GM18502 (cell line): ENCODE data around the gene C12orf75.

Source experiments
- ATAC-seq: cut with Tn5 transposase; IDR thresholded peaks from one replicate; pipeline ENCODE4 v1.9.1; 2021; ENCODE audit warnings: mild to moderate bottlenecking; ENCODE audit not compliant: unreplicated experiment, poor library complexity

Gene C12orf75

DNA sequence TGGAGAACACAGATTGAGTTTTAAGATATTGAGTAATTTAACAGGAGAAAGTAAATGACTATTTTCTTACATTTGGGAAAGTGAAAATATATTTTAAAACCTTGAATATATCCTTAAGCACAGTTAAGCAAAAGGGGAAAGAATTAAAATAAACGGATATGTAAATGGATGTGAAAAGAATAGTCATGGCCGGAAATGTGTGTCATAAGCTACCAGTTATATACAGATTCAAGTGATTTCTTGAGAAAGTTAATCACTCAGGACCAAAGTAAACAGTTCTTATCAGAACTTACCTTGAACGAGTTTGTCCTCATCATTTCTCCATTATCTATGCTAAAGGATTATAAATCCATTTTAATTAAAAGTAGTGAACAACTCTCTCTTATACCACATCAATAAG, 33.4 kb downstream of the C12orf75 start:
- ATAC-seq, result no peak

DNA sequence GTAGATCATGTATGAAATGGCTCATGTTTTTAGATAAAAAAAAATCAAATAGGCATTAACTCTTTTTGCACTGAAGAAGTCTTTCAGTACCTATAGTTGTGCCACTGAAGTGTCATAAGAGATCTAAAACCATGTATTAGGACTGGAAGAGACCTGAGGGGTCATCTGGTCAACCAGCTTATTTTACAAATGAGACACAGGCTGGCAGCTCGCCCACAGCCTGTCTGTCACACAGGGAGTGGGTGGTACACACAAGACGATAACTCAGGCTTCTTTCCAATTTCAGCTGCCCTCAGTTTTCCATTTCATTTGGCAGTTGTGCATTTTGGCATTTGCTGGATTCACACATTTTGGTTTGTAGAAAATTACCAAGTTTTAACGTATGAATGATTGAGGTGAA, 34.7 kb downstream of the C12orf75 start:
- no peak for ATAC-seq

DNA sequence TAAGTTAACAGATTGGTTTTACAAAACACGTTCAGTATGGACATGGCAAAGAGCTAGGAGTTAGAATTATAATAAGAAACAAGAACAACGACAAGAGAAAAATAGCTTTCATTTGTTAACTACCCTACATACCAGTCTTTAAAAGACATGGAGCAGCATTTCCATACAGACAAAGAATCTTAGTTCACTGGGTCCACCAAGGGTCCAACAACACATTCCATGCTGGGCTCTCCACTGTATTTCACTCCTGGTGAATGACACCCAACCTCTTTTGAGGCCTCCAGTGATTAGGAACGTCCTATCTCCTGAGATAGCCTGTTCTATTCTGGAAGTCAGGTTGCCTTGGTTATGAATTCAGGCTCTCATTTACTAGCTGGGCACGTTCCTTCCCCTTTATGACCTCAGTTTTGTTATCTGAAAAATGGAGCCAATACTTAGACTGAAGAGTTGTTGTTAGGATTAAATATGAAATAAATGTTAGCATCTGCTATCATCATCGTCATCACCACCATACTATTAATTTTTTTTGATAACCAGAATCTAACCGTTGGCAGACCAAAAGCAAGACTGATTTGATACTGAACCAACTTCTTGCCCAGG, 37.7 kb downstream of the C12orf75 start:
- ATAC-seq, result no peak

DNA sequence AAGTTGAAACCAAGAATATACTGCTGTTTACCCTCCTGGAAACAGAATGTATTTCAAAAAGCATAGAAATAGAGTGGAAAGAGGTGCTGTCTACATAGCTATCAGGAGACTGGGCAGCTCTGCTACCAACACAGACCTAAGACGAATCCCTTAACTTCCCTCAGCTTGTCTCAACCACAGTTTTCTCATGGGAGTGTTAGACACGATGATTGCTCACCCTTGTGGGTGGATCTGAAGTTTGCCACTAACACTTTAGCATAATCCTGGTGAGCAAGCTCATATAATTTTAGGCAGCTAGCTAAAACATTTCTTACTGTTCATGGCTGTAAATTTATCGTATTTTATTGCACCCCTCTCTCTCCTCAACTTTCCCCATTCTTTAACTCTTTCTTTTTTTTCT, 38.5 kb downstream of the C12orf75 start:
- ATAC-seq, result no peak

DNA sequence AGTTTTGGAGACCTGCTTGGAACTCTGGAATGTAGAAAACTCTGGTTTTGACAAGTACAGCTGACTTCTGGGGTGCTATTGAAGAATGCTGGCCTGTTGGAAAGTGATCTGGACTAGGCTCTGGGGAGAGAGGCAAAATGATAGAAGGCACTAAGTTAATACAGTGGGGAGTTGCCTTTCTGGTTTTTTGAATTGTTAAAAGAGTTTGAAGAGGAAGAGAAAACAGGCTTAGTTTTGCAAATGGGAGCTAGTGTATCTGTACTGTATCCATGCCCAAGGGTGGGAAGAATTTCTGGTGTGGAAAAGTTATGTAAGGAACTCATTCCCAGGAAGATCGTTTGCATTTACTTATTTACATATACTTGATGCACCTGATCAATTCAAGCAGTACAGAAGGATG, 43.8 kb downstream of the C12orf75 start:
- no peak for ATAC-seq

DNA sequence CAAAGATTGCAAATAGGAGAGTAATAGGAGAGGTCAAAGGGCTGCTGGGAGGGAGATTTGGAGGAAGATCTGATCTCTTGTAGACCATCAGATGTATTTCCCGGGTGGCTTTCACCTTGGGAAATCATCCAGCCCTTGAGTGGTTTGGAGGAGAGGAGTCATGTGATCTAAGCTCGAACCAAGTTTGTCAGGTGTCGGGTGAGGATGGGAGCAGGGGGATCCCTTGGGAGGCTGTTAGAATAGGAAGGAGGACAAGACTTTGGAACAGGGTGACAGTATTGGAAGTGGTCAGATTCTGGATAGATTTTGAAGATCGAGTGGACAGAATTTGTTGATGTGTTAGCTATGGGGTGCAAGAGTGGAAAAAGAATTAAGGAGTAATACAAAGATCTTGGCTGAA, 46.6 kb downstream of the C12orf75 start:
- no peak for ATAC-seq

DNA sequence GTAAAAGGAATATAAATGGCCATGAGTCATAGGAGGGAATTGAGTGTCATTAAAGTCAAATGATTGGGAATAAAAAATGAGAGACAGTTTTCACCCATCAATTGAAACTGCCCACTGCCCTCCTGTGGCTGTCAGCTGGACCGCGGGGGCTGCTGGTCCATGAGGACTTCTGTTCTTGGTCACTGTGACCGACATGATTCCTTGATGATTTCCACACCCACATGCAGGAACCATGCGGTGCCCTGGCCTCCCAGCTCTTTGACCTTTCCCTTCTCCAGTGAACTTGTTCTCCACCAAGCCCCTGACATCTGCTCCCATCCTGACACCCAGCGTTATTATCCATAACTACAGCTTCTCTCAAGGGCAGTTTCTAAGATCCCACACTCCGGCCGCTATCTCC, 48.4 kb downstream of the C12orf75 start:
- no peak for ATAC-seq

DNA sequence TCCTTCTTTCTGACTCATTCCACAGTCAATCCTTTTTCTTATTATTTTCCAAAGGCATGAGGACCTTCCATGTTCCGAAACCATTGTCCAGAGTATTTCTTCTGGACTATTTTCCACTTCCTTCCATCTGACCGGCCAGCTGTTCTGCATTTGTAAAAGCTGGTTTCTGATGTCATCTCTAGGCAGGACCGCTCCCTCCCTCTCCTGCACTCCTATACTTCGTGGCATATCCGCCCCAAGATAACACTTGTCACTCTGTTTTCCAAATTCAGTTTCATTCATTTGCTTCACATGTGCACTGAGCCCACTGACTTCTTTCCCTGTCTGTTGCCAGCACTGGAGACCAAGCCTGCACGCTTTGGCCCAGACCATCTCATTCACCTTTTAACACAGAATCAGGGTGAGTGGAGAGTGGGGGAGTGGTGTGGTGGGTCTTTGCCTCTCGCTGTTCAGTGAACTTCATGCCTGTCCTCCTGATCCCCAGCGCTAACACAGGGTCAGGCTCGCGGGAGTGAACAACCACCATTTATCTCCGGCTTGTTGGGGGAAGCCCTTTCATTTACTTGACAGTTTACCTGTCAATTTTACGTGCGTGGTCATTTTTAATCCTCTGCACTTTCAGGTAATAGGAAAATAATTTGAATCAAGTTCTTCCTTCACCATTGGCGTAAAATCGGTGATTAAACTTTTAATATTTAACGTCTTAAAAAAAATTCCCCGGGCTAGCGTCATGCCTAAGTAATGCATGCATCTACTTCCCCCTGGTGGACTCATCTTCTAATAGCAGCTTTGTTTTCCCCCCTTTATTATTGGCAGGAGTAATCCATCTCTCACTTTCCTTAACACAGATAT, 52.5 kb downstream of the C12orf75 start:
- ATAC-seq, result no peak

DNA sequence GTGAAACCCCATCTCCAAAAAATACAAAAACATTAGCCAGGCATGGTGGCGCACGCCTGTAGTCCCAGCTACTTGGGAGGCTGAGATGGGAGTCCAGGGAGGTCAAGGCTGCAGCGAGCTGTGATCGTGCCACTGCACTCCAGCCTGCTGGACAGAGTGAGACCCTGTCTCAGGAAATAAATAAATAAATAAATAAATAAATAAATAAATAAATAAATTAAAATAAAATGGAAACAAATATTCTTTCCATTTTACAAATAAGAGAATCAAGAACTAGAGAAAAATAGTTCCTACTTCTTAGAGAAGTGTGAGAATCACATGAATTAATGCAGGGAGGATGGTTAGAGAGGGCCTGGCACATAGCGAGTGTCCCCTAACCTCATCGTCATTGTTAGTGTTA, 53.7 kb downstream of the C12orf75 start:
- no peak for ATAC-seq

DNA sequence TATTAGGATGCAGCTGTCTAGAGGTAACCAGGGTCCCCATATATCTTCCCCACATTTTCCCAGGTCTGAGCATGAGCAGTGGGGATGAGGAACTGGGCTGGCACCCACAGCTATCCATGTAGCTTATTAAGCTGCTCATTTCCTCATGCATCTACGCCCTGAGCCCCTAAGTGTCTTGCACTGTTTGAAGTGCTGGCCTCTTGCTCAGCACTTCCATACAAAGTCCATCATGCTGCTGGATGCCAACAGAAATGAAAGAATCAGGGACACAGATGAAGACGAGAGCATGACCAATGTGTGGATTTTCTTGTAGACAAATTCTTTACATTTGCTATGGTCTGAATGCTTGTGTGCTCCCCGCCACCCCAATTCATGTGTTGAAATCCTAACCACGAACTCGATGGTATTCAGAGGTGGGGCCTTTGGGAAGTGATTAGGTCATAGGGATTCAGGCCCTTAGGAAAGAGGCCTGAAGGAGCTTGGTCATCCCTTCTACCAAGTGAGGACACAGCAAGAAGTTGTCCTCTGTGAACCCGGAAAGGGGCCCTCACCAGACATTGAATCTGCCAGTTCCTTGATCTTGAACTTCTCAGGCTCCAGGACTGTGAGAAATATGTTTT, 54.5 kb downstream of the C12orf75 start:
- no peak for ATAC-seq

DNA sequence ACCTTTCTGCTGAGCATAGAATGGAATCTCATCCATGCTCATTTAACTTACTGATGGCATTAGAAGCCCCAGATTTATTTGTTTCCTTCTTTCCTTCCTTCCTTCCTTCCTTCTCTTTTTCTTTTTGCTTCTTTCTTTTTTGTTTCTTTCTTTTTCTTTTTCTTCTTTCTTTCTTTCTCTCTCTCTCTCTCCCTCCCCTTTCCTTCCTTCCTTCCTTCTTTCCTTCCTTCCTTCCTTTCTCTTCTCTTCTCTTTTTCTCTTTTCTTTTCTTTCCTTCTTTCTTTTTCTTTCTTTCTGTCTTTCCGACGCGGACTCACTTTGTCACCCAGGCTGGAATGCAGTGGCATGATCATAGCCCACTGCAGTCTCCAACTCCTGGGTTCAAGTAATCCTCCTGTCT, 55.9 kb downstream of the C12orf75 start:
- ATAC-seq, result no peak

DNA sequence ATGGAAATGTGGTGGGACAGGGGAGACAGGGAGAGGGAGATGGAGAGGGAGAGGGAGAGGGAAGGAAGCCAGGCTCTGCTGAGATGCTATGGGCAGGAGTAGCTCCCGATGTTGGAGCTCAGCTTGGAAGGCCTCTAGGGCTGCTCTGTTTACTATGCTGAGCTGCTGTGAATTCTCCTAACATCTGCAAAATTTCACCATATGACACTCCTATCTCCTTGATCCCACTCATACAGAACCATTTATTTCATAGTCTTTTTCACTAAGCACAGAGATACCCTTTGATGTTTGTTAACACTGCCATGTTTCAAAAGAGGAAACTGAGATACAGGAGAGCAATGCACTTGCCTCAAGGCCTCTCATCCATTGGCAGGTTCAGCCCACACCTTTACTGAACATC, 60.7 kb downstream of the C12orf75 start:
- ATAC-seq, result no peak

DNA sequence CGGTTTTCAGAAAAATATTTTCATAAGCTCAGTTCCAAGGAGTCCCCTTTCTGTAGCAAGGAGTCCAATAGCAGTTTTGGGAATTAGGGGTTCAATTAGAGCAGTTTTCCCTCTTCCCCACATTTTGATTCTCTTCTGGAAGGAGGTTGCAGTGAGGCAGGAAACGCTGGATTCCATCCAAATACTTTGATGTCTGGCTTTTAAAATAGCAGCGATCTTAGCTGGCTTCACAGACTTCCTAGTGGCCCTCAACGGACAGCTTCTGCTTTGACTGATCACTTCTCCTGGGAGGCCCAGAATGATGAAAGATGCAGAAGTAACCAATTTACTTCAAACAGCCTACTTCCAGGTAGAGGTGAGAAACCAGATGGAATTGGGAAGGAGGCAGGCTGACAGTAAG, 63.1 kb downstream of the C12orf75 start:
- ATAC-seq, result no peak

DNA sequence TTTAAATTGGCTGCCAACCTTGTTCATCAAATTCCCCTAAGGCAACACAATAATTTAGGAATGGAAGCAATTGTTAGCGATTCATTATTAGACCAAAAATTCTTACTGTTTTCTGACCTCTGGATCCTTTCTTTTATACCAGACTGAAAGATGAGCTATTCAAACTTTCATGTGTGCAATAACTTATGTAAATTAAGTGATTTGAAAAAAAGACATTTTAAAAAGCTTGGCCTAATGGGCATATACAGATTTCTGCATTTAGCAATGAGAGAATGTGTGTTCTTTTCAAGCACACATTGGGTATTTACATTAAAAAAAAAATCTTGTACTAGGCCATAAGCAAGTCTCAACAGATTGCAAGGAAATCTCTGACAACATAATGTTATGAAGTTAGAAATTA, 65.5 kb downstream of the C12orf75 start:
- ATAC-seq, result no peak

DNA sequence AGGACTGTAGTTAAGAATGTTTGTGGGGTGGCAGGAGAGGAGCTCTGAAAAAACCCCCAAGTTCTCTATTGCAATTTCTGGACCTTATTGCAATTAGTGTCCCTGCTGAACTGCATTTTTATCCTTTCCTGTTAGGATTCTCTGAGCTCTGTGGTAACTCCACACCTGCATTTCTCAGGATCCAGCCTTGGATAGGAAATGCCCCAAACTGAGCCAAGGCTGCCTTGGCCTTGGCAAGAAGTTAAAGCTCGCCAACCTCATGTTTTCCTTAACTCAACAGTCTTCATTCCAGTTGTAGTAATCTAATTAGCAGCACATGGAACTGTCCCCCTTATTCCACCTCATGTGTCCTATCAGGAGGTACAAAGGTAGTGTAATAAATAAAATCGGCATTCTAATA, 66.5 kb downstream of the C12orf75 start:
- ATAC-seq, result no peak

DNA sequence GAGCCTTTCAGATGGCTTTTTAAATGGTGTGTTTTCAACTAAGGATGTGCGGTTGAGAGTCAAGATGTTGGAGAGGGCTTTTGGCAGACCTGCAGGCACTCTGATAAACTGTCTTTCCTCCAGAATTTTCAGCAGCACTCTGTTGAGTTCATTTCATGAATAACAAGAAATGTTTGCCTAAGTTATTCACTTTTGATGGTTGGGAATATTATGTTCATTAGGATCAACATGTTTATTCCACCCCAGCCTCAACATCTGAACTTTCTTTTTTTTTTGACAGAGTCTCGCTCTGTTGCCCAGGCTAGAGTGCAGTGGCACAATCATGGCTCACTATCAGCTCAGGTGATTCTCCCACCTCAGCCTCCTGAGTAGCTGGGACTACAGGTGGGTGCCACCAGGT, 68.4 kb downstream of the C12orf75 start:
- ATAC-seq, result no peak

DNA sequence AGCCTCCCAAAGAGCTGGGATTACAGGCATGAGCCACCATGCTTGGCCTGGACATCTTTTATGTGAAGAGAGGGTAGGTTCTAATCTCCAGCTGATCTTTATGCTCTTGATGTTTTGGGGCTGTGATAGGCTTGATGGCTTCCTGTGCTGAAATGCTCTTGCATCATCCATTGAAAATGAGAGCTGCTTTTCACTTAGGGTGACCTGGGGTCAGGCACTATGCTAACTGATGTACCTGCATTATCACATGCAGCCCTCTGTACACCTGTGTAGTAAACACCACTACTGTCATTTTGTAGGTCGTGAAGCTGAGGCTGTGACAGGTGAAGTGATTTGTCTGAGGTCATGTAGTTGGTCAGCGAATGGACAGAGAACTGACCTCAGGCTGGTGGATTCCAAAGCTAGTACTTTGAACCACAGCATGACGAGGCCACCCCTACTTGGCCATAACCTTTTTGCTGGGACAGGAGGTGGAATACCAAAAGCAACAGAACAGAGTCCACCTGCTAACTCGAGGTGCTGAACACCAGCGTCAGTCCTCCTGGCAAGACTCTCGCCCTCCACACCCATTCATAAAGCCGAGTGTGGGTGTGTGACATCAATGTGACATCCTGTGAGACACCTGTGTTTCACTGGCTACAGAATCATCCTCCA, 69.1 kb downstream of the C12orf75 start:
- ATAC-seq, result no peak

DNA sequence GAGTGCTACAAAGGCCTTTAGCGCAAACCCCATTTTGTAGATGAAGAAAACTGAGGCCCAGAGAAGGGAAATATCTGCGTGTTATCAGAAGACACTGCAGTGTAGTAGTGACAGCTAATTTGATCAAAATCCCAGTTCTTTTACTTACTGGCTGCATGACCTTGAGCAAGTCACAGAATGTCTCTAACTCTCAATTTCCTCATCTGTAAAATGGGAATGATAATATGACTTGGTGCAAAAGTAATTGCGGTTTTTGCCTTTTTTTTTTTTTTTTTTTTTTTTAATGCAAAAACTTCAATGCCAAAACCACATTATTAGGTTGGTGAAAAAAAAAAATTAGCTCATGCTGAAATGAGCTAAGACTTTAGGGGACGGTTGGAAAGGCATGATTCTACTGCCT, 69.7 kb downstream of the C12orf75 start:
- ATAC-seq, result no peak

DNA sequence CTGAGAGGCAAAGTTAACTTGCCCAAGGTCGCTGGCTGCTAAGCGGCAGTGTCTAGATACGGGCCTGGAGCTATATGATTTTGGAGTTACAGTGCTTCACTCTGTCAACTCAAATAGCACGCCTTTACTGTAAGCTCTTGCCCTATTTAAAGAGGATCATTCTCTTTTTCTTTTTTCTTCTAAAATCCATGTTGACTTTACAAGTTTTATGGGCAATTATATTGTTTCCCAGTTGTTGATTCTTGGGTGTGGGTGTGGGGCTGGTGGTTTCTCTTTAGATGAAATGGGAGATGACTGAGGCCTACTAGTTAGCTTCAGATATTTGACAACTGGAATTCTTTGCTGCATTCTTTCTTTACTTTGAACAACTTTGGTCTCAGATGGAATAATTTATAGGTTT, 70.7 kb downstream of the C12orf75 start:
- ATAC-seq, result no peak

DNA sequence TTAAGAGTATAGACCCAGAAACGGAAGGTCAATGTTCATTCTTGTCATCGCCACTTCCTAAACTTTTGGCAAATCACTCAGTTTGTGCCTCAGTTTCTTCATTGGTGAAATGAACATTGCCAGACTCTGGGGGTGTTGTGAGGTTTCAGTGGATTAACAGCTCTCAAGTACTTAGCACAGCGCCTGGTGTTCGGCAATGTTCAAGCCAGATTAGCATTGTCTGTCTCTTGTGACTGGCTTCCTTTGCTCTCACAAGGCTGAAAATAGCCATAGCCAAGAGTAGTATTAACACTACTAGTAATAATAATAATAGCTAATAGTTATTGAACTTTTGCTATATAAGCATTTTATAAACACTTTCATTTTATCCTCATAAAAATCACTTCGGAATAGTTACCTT, 71.9 kb downstream of the C12orf75 start:
- no peak for ATAC-seq

DNA sequence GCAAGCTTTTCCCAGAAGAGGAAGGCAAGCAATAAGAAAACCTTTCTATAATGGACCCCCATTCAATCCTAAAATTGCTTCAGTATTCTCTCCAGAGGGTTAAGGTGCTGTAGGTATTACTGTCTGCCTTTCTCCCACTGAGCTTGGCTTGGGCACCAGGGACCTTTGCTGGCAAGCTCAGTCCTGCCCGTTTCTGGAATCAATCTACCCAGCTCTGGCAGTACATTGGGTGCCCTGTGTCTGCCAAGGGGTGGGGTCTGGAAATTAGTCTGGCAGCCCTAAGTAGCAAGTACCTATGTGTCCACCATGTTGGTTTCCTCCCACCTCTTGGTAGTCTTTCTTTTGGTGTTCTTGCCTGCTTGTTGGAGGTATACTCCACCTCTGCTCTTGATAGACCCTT, 72.6 kb downstream of the C12orf75 start:
- ATAC-seq, result no peak
